ENCODE results near the gene SPO11. TPM values are rescaled to one million over a fixed set of nuclear protein-coding genes. Genes with fewer than 3 reads are reported as not detected.

The SPO11 gene
- total RNA-seq, 1 donor from 2014 or later, result not detected

DNA sequence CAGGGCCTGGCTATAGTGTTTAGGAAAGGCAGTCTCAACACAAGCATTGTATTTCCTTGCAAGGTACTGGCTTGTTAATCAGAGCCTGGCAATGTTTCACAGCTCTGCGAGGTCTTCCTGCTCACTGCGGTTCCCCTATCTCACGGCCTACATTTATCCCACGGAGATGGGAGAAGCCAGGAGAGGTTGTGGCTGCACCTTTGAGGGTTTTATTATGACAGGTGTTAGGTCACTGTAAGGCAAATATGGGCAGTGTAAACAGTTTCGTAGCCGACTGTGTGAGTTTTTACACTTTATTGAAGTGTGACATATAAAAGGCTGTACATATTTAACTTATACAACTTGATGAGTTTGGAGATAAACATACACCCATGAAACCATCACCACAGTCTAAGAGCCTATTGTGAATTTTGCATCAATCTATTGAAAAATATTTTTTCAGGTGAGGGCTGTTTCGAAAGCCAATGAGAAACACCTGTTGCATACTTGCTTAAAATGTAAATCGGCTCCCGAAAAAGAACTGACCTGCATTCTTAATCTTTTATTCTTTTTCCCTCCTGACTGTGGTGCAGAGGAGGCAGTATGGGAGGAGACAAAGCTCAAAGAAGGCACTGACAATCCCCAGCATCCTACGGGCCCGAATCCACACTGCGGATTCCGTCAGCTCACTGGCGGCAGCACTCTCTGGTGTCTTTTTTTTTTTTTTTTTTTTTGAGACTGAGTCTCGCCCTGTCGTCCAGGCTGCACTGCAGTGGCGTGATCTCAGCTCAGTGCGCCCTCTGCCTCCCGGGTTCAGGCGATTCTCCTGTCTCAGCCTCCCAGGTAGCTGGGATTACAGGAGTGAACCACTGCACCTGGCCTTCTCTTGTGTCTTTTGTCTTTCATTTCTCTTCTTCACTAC lies 54.1 kb downstream of the SPO11 start:
- ATAC-seq (ENCODE audit: poor library complexity), result no peak
- peak; percentile 24 for DNase-seq
- intact Hi-C loops (cut with DNase I), result loop anchor here (2.0 kb wide), 1 partner anchor 111 kb away; no protein-coding TSS in a partner anchor

DNA sequence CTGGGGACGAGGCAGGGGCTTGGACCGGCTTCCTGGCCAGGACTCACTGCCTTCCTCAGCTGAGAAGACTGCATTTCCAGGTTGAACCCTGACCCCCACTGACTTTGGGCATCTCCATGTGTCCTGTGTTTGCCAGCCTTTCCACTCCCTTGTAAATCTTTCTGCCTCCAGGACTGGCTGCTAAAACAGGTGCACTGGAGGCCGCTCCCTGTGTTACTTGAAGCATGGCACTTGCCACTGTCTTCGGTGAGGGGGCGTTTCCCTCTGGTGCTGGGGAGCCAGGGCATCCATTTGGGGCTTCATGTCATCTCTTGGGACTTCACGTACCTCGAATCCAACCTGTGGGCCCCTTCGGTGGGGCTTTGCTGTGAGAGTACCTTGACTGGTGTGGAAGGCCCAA lies 54.9 kb downstream of the SPO11 start:
- no peak for ATAC-seq (ENCODE audit: poor library complexity)
- peak; percentile 36 for DNase-seq

DNA sequence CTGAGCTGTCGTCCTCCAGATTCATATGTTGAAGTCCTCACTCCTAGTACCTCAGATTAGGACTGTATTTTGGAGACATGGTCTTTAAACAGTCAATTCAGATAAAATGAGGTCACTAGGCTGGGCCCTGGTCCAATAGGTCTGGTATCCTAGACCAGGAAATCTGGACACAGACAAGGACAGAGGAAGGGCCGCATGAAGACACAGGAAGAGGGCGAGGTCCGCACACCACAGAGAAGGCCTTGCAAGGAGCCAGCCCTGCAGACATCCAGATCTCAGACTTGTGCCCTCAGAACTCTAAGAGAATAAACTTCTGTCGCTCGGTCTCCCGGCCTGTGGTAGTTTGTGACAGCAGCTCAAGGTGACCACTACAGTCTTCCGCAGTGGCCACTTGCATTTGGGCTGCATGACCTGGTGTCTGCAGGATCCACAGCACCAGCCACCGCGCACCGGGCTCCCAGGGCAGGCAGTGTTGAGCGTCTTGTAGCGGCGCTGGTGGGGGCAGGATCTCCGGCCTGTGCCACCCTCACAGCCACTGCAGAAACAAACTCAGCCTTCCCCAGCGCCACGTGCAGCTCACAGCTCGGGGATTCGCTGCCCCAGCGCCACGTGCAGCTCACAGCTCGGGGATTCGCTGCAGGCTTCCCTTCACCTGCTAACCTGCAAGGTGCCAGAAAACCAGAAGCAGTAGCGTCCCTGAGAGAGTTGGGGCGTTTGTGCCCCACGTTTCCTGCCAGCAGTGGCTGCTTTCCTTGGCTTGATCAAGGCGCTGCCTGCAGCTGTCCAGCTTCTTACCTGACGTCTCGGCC lies 55.6 kb downstream of the SPO11 start:
- DNase-seq (peak; percentile 43), ATAC-seq (ENCODE audit: poor library complexity) (no peak)
- intact Hi-C loops (cut with DNase I), result no loop called here

More for the DNA sequence above, 54.9 kb downstream of the SPO11 start:
- intact Hi-C loops (cut with DNase I), result no loop called here

DNA sequence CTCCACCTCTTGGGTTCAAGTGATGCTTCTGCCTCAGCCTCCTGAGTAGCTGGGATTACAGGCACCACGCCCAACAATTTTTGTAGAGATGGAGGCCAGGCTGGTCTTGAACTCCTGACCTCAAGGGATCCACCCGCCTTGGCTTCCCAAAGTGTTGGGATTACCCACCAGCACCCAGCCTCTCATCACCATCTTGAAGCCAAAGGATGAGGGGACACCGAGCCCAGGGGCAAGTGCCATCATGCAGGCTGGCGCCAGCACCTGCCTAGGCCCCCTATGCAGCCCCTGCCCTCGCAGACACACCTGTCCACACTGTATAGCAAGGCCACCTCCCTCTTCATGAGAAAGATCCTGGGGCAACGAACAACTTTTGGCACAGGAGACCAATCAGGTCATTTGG lies 56.3 kb downstream of the SPO11 start:
- no peak for DNase-seq
- intact Hi-C loops (cut with DNase I), result no loop called here
- ATAC-seq (ENCODE audit: poor library complexity), result no peak

DNA sequence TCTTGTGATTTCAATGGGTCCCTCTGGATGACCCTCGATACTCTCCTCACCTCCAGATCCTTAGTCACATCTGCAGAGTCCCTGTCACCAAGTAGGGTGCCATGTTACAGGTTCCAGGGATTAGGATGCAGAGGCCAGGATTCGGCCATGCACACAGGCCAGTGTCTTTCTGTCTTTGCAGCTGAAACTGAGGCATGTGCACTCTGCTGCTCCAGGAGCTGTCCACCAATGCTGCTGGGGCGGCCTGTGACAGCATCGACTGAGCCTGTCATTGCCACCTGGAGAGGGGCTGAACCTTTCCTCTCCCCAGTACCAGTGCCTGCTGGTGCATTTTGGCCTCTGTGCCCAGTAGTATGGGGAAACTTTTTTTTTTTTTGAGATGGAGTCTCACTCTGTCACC lies 57.2 kb downstream of the SPO11 start:
- DNase-seq, result no peak
- ATAC-seq (ENCODE audit: poor library complexity), result no peak
- intact Hi-C loops (cut with DNase I), result no loop called here

DNA sequence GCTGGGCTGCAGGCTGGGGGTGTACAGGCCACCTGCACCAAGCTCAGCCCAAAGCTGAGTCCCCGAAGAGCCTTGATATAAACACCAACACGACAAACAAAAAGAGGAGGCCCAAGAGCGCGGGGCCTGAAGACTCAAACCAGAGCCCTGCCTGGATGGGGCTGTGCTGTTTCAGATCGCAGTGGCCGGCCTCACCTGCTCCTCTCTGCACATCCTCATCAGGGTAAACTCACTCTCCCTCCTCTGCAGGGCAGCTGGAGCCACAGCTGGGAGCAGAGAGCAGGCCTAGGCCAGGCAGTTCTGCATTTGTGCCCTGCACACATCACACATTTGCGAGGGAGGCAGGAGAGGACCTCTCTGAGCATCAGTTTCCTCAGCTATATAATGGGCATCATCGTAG lies 57.9 kb downstream of the SPO11 start:
- intact Hi-C loops (cut with DNase I), result no loop called here
- peak; percentile 34 for DNase-seq
- ATAC-seq (ENCODE audit: poor library complexity), result no peak

DNA sequence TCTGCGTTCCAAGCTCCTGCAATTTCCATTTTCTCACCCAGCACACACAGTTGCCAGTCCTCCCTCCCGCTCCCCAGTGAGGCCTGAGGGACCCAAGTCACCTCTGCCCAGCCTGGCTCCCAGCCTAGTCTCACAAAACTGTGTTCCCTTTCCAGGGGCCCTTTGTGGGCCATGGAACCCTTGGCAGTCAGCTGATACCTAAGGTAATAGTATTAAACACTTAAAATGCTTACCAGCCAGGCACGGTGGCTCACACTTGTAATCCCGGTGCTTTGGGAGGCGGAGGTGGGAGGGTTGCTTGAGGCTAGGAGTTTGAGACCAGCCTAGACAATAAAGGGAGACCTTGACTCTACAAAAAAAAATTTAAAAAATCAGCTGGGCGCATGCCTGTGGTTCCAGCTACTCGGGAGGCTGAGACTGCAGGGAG lies 58.4 kb downstream of the SPO11 start:
- DNase-seq (peak; percentile 40), ATAC-seq (ENCODE audit: poor library complexity) (no peak)
- intact Hi-C loops (cut with DNase I), result no loop called here

DNA sequence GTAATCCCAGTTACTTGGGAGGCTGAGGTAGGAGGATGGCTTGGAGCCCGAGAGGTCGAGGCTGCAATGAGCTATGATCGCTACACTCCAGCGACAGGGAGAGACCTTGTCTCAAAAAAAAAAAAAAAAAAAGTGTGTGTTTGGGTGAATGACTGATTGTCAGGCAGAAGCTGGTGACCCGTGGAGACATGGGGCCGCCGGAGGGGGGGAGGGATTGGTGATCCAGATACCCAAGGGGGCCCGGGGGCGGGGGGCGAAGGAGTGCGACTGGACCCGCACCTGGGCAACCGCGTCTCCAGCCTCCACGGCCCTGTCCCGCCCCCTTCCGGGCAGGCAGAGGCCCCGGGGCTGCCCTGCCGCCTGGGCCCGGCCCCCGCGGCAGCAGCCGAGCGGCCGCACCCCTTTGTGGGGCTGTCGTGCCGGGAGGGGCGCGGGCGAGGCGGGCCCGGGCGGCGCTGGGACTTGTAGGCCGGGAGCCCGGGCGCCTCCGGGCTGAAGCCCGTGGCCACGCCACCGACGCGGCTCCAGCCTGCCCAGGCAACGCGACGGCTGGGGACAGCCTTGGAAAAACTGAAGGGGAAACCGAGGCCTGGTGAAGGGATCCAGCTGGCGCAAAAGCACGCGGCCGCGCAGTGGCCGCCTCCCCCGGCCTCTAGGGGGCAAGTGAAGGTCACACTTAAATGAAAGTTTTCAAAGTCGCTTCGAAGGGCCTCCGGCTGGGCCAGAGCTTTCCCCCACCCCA lies 59.5 kb downstream of the SPO11 start:
- DNase-seq (peak; percentile 91), ATAC-seq (ENCODE audit: poor library complexity) (peak; percentile 84)
- intact Hi-C loops (cut with DNase I), result no loop called here

DNA sequence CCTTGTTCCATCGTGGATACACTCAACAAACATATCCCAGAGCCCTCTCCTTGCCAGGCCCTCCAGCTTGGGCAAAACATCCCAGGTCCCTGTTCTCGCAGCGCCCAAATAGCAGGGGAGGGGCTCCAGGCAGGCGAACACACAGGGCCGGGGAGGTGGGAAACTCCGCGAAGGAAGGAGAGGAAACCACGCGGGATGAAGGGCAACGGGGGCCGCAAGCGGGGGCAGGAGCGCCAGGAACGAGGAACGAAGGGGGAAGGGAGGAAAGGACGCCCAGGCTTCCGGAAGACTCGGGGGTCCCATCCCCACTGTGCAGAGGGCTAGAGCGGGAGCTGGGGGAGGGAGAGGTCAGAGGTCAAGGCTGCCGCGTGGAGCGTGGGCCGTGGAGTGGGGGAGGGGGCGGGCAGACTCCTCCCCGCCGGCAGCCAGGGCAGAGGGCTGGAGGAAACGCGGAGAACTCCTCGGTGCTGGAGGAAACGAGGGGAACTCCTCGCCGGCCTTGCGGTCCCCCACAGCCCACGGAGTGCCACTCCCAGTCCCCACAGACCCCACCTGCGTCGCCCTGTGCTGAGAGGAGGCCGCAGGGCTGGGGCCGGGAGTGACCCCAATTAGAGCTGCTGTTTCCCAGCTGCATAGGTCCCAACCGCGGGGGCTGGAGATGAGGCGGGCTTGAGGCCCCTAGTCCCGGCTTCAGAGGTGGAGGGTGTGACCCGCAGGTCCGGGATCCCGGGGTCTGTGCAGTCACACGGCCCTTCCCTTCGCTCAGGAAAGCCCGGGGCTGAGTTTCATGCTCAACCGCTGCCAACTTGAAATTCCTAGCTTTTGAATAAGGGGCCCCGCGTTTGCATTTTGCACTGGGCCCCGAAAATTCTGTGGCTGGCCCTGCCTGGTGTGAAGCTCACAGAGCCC lies 60.3 kb downstream of the SPO11 start:
- DNase-seq (peak; percentile 52), ATAC-seq (ENCODE audit: poor library complexity) (peak; percentile 1)
- intact Hi-C loops (cut with DNase I), result no loop called here

DNA sequence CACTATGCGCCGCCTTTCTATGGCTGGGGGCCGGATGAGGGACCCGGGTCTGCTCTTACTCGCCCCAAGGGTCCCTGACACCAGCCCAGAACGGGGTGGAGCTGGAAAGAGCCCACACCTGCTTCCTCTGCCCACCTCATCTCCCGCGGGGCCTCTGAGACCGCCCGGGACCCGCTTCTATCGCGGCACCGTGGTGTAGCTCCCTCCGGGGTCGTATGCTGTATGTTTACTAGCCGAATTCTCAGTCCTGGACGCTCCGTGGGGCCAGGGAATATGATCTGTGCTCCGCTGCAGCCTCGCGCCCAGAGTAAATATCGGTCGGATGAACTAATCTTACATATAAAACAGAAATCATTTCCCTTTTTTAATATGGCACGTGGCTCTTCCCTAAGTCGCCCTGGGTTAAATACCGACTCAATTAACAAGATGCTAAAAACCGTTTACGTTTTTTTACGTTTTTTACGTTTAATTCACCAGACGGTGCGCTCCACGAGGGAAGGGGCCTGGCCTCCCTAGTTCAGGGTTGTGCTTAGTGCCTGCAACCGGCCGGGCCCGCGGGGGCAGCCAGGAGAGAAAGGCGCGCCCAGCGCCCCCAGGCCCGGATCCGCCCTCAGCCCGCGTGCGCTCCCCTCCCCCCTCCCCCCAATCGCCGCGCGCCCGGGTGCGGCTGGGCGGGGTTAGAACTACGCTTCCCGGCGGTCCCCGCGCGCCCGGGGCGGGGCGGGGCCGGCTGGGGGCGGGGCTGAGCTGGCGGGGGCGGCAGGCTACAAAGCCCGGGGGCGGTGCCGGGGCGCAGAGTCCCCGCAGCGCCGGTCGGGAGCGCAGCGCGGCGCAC lies 61.2 kb downstream of the SPO11 start, which contains the start of gene RBM38:
TSS of gene RBM38 (plus strand) at position 793 of the 835 bp plus-strand sequence. CDS start 186 bp downstream, outside the sequence.
- intact Hi-C loops (cut with DNase I), result no loop called here
- peak; percentile 83 for DNase-seq

DNA sequence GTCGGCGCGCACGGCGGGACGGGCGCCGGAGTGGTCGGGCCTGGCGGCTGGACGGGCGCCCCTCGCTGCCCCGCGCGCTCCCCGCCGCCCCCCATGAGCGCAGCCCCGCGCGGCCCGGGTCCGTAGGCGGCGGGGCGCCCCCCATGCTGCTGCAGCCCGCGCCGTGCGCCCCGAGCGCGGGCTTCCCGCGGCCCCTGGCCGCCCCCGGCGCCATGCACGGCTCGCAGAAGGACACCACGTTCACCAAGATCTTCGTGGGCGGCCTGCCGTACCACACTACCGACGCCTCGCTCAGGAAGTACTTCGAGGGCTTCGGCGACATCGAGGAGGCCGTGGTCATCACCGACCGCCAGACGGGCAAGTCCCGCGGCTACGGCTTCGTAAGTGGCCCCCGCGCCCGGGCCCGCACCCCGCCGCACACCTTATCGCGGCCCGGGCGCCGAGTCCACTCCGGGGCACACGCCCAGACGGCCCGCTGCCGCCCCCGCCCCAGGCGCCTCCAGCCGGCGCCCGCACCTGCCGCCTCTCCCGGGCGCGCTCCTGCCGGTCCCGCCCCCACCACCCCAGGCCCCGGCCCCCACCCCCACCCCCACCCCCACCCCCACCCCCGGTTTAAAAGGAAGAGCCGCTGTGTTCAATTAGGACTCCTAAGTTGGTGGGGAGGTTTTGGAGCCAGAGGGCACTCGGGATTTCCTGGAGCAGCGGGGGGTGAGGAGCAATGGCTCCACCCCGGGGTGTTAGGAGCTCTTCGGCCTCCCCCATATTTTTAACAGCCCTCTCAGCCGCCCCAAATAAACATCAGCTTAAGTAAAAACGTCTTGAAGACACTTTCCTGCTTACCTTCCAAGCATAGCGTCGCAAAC lies 62.1 kb downstream of the SPO11 start:
- ATAC-seq (ENCODE audit: poor library complexity), result no peak
- intact Hi-C loops (cut with DNase I), result loop anchor here (2.0 kb wide), 1 partner anchor 49 kb away; no protein-coding TSS in a partner anchor
- DNase-seq, result peak; percentile 66

More for the DNA sequence above, 61.2 kb downstream of the SPO11 start, which contains the start of gene RBM38:
- peak; percentile 80 for ATAC-seq (ENCODE audit: poor library complexity)

DNA sequence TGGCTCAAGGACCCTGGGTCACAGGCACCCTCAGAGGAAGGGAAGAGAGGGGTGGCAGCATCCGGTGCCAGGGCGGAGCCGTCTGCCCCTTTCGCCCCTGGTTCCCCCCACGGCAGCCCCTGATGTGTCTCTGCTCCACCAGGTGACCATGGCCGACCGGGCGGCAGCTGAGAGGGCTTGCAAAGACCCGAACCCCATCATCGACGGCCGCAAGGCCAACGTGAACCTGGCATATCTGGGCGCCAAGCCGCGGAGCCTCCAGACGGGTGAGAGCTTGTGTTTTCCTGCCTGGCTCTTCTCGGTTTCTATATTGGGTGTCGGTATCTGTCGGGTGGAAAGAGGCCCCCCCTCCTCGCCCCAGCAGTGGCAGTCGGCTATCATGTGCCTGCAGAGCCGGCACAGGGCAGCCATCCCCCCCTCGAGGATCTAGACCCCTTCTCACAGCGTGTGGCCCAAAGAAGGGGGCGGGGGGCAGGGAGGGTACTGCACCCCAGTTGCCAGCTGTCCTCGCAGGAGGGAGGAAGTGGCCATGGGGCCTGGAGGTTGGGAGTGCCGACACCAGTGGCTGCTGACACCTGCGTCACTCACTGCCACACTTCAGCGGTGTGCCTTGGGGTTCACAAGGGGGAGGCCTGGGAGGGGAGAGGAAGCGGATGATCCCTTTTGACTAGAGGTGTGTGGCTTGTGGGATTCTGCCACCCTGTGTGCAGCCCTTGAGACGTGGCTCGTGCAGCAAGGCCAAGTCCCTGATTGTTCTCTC lies 63.1 kb downstream of the SPO11 start:
- intact Hi-C loops (cut with DNase I), result loop anchor here (2.0 kb wide), 1 partner anchor 48 kb away; no protein-coding TSS in a partner anchor
- DNase-seq (peak; percentile 74), ATAC-seq (ENCODE audit: poor library complexity) (peak; percentile 46)

Measured in Right ventricle myocardium superior (tissue), 1 donor.